ENCODE measurements around the gene C1QTNF3.
A peak's percentile ranks its signal among the peaks of the same experiment; 100 is the strongest.
"Not testable (repeated sequence)": the region's sequence is repeated elsewhere in the genome, so short reads cannot be mapped to it uniquely, and the experiment has no call there.

The C1QTNF3 gene

DNA sequence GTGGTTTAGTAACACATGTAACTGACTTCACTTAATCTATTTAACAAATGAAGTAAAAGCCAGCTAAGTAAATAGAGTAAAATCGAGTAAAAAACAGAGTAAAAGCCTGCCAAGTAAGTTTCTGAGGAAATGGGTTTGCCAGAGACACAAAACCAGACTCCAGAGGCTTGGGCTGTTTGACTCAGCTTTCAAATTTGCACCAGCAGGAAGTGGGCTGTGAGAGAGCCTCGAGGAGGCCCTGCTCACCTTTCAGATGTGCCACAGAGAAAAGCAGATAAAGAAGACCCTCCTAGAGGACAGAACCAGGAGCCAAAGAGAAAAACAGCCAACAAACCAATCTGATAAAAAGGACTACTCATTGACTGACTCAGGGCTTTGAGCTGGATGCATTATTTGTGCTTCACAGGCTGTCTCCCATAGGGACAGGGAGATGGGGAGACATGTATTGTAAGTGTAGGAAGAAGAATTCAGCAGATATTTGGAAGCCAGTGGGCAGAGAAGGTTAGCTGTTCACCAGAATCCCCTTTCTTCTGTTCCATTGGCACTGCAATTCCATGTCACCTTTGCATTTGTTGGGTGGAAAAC is 20.8 kb downstream of the C1QTNF3 start:
- DNase-seq (ENCODE audit: low read depth, low spot score) = no peak

DNA sequence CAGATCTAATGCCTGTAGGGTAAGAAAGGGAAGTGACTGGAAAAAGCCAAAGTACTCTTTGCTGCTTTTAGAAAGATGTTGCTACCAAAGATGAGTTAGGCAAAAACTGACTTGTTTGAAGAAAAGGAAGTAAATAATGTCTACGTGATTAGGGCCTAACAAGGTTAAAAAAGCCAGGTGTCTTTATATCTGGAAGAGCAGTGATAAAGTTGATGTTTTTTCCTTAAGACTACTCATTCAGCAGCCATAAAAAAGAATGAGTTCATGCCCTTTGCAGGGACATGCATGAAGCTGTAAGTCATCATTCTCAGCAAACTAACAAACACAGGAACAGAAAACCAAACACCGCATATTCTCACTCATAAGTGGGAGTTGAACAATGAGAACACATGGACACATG is 21.7 kb downstream of the C1QTNF3 start:
- DNase-seq (ENCODE audit: low read depth, low spot score) = no peak

DNA sequence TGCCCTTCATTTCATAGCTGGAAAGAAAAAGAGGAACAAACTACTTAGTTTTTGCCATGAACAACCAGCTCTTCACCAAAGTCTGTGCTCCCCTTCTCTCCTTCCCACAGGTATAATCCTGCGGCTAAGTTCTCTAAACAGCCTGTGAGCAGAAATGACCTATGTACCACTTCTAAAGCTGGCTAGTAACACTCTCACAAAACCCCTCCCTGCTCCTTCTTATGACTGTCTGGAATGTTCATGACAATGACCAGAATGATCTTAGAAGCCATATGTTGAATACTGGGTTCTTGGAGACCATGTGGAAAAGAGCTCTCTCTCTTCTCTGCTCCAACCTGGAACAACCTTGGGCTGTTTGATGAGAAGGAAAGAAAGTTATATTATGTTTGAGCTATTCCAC is 22.3 kb downstream of the C1QTNF3 start:
- DNase-seq (ENCODE audit: low read depth, low spot score) = no peak

DNA sequence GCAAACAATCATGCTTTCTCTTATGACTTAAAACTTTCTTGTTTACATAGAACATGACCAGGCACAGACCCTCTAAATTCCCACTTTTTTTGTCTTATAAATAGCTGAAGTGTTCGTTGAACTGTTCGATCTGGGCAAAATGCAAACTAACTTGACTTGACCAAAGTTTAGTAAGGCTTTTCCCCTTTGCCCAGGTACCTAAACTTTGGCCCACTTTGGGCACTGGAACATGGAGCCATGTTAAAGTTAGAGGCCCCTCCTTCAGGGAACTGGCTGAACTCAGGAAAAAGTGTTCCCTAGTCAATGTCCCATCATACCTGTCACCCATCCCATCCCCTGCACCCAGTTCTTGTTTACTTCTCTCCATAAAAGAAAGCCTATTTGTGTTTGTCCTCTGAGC is 25.8 kb downstream of the C1QTNF3 start:
- DNase-seq (ENCODE audit: low read depth, low spot score) = no peak

DNA sequence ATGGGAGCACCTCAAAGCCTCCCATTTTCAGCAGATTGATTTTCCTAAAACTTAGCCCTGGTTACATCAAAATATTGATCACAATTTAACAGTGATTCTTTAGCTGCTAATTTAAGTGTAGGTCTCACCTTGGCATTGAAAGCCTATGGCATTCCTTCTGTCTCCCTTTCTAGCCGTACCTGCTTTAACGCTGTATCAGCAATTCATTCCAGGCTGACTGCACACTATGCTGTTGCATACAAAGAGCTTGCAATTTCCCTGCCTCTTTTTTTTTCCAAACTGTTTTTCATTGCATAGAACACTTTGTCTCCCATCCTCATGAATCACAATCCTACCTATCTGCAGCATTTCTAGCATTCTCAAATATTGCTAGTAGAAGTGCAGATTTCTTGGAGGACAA is 26.3 kb downstream of the C1QTNF3 start:
- DNase-seq (ENCODE audit: low read depth, low spot score) = no peak

DNA sequence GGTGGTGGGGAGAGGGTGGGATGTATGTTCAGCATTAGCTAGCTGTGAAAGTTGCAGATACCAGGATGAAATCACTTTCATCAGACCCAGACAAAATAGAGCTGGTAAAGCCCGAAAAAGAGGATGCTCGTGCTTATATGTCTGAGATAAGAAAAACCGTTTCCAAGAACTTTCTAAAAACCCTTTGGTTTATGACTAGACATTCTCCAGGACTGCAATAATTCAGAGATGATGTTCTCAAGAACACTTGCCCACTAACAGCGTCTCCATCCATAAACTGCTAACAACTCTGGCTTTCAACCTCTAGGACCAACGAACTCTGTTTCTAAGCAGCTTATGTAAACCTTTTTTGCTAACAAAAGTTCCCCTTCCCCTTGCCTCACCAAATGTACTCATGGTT is 26.8 kb downstream of the C1QTNF3 start:
- DNase-seq (ENCODE audit: low read depth, low spot score) = no peak

DNA sequence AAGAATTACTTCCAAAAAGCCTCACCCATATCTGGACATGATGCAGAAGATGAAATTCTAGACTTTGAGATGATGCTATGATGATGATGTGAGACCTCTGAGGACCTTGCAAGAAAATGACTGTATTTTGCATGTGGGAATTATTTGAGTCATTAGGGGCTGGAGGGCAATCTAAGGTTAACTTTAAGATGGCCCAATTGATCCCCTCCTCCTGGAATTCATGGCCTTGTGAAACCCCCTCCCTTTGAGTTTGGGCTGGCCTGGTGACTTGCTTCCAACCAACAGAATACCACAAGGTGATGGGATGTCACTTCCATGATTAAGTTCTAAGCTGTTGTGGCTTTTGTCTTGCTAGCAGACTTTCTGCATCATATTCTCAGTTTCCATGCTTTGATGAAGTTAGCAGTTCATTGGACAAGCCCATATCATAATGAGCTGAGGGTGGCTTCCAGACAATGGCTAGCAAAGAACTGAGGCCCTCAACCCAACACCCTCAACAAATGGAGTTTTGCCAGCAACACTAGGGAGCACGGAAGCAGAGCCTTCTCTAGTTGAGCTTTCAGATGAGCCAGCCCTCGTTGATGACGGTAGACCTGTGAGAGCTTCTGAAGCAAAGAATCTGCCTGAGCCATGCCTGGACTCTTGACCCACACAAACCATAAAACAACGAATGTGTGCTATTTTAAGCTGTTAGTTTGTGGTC is 27.7 kb downstream of the C1QTNF3 start:
- no peak for DNase-seq (ENCODE audit: low read depth, low spot score)

DNA sequence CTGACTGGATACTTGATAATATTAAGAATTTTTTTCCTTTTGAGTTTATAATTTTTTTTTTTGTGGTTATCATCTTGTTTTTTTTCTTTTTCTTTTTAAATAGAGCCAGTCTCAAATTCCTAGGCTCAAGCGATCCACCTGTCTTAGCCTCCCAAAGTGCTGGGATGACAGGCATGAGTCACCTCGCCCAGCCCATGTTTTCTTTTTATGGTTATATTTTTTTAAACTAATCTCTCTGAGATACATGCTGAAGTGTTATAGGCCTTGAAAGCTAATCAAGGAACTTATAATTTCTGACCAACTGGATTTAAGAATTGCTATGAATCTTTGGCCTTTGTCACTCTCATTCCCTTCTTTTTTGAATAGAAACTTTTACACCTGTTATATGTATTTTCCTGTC is 28.4 kb downstream of the C1QTNF3 start:
- DNase-seq (ENCODE audit: low read depth, low spot score) = no peak

DNA sequence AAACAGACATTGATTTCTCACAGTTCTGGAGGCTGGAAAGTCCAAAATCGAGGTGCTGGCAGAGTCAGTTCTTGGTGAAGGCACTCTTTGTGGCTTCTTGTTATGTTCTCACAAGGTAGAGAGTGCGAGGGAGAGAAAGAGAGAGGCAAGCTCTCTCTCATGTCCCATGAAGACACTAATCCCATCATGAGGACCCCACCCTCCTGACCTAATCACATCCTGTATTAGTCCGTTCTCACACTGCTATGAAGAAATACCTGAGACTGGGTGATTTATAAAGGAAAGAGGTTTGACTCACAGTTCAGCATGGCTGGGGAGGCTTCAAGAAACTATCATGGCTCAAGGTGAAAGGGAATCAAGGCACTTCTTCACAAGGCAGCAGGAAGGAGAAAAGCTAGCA is 29.5 kb downstream of the C1QTNF3 start:
- no peak for DNase-seq (ENCODE audit: low read depth, low spot score)

DNA sequence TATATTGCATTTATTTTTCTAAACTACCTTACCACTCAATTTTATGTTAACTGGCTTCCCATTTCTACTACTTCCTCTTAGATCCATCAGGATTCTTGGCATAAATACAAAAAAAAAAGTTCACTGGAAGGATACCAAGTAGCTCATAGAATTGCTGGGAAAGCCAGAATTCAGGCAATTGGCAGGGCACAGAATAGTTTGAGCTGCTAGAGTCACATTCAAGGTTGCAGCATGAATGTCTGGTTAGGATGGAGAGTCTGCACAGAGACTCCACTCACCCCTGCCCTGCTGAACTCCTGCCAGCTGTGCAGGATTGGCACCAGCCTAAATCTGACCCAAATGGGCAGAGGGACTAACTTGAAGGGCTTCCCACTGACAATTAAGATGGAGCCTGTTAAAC is 30.2 kb downstream of the C1QTNF3 start:
- DNase-seq (ENCODE audit: low read depth, low spot score) = no peak

DNA sequence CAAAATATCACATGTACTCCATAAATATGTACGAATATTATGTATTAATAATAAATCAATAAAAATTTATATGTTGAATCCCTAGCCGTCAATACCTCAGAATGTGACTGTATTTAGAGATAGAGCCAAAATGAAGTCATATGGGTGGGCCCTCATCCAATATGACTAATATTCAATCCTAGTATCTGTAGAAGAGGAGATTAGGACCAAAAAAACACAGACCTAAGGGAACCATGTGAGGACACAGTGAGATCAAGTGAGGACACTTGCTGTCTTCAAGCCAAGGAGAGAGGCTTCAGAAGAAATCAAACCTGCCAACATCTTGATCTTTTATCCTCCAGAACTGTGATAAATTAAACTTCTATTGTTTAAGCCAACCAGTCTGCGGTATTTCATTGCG is 31.5 kb downstream of the C1QTNF3 start:
- no peak for DNase-seq (ENCODE audit: low read depth, low spot score)

DNA sequence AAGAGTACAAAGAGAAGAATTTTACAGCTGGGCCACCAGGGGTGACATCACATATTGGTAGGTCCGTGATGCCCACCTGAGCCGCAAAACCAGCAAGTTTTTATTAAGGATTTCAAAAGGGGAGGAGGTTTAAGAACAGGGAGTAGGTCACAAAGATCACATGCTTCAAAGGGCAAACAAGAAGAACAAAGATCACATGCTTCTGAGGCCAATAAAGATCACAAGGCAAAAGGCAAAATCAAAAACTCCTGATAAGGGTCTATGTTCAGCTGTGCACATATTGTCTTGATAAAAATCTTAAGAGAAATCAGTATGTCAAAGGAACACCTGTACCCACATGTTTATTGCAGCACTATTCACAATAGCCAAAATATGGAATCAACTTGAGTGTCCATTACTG is 32.9 kb downstream of the C1QTNF3 start:
- DNase-seq (ENCODE audit: low read depth, low spot score) = not testable (repeated sequence)

DNA sequence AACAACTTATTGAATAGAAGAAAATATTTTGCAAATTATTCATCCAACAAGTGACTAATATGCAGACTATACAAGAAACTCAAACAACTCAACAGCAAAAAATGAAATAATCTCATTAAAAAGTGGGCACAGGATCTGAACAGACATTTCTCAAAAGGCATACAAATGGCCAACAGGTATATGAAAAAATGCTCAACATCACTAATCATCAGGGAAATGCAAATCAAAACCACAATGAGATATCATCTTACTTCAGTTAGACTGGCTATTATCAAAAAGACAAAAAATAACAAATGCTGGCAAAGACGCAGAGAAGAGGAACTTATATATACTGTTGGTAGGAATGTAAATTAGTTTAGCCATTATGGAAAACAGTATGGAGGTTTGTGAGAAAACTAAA is 33.4 kb downstream of the C1QTNF3 start:
- no peak for DNase-seq (ENCODE audit: low read depth, low spot score)

DNA sequence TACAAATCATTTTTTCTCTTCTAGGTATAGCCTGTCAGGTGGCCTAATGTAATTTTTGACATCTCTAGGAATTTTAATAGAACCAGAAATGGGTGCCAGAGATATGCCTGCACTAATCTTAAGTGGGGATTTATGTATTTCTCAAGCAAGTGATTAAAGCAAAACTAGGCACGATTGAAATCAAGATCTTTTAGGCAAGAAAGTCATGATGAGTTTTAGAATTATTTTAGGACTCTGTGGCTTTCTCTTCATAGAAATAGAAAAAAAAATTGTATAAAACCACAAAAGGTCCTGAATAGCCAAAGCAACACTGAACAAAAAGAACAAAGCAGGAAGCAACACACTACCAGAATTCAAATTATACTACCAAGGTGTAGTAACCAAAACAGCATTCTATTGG is 34.2 kb downstream of the C1QTNF3 start:
- DNase-seq (ENCODE audit: low read depth, low spot score) = no peak

DNA sequence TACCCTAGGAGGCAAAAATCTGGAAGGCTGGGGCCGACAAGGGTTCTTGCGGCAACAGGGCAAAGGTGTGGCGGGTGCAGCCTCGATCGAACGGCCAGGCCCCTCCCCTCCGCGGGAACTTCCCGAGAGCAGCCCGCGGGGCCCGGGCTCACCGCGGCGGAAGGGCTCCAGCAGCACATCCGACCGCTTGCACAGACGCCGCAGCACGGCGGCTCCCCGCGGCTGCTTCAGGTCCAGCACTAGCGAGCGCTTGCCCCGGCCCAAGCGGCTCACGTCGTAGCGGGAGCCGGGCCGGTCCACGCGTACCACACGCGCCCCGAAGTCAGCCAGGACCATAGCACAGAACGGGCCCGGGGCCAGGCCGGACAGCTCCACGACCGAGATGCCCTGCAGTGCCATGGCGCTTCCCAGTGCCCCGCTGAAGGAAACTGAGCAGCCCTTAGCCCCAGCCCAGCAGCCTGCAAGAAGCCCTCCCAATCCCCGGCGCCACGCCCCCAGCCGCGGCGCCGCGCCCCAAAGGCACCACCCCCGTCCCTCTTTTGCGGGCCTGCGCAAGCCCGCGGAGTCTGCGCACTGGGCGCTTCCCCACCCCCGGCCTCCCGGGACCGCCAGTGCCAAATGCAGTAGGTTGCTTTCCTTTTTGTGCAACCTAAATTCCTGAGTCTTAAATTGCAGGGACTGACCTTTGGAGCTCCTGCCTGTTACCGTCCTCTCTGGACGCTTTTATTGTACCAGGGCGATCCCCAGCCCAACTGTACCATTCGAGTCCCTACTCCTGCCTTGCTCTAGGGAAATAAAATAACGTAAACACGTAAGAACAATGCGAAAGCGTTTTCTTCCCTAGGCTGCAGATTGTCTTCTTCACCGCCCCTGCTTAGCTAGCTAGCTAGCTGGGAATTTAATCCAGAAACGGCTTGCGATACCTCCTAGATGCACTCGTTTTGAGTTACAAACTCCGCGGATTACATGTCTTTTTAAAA is 35.1 kb downstream of the C1QTNF3 start, which contains the start of gene AMACR:
TSS of gene AMACR (minus strand) at position 430 of the 980 bp plus-strand sequence. CDS start at position 399, 31 bp downstream.
- DNase-seq (ENCODE audit: low read depth, low spot score) = peak; percentile 70

DNA sequence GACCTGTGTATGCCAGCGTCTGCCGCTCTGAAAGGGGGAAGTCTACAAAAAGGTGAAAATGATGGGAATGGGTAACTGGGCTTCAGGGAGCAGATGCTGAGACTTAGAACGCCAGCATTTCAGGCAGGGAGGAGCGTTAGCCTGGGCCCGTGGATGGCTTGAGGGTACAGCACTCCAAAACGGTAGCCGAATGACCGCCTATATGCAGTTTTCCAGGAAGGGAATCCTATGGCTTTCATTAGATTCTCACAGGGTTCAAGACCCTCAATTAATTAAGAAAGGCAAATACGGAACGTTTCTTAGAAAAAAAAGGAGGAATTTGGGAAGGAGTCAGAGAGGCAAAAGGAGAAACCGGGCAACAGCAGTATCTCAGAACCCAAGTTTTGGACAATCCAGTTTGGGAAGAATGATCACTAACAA is 35.8 kb downstream of the C1QTNF3 start:
- DNase-seq (ENCODE audit: low read depth, low spot score) = no peak

DNA sequence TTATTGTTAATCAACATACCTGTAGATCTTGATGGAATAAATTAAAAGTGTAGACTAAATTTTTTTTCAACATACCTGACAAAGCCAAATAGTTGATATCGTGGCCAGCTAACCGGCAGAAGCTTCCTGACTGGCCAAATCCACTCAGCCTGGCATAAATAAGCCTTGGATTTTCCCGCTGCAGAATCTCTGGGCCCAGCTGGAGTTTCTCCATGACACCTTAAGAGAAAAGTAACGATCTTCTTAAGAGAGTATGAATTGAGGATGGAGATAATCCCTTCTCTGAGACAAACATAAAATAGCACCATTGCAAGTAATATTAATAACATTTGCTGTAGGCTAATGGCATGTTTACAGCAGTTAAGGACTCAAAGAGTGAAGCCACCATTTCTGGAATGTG is 37.3 kb downstream of the C1QTNF3 start:
- no peak for DNase-seq (ENCODE audit: low read depth, low spot score)

DNA sequence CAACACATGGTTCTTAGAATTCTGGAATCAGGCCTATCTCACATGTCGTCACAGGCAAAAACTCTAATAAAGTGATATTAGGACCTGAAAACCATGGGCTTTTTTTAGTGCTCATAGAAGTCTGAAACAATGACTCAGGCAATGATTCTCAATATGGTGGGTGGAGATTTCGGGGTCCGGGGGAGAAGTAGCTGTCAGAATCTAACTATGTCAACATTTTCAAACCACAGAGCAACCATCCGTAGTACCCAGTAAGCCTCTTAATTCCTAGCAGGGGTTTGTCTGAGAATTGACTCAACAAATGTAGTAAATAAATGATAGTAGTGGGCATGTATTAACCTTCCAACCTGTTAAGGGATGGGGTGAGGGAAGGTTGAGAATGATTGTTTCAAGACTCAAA is 37.8 kb downstream of the C1QTNF3 start:
- DNase-seq (ENCODE audit: low read depth, low spot score) = no peak

DNA sequence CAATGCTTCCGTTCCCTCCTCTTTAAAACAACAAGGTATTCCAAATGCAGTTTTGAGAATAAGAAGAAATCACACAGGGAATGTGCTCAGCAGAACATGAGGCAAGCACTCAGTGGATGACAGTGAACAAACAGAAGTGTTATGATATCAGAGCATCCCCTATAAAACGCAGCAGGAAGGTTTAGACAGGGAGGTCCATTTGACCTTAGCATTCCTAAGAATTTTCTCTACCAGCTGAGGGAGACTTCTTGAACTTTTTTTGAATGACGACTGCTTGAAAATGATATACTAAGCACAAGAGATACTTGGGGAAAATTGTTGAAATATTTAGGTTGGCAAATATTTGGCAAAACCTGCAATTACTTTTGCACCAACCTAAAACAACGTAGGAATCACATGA is 39.1 kb downstream of the C1QTNF3 start:
- DNase-seq (ENCODE audit: low read depth, low spot score) = no peak

DNA sequence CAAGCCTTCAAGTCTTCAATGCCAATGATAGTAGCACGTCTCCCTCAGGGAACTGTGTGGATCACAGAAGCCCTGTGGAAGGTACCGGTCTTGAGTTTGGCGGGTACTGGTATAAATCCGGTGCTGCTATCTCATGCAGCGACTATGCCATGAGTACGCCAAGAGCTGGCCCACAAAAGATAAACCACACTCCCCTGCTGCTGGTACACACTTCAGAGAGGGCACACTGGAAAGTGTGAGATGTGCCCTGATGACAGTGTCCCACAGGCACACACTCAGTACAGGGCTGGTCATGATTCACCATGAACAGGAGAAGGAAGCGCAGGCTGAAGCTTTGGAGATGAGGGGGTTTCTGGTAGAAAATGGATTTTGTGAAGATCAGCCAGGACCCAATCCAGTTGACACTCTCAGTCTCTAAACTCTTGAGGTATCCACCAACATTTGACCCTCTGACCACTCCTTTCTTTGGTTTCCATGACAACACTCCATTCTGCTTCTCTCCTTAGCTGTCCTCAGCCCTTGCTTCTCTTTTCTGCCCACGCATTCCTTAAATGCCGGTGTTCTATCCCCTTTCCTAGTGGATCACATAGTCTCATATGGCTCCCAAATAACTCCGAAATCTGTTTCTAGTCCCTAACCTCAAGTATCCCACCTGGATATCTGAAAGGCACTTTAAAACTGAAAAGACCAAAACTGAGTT is 40.2 kb downstream of the C1QTNF3 start:
- no peak for DNase-seq (ENCODE audit: low read depth, low spot score)

DNA sequence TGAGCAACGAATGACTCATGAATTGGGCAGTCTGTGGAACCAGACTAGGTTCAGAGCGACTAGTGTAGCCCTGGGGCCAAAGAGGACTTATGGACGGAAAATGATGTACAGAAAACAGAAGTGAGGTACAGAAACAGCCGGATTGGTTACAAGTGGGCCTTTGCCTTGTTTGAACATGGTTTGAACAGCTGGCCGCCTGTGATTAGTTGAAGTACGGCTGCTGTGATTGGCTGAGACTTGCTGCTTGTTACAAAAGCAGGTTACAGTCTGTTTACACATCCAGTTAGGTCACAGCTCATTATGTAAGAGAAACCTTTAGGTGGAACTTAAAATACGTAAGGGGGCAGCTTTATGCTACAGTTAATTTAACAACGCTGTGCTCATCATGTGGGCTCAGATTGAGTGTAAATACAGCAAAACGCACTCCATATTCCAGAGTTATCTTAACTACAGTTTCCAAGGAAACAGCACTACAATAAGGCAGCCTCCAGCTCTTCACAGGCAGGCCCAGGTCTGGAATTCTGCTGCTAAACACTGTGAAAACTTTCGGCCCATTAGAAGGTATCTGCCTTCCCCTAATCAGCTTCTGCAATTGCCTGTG is 41.7 kb downstream of the C1QTNF3 start:
- no peak for DNase-seq (ENCODE audit: low read depth, low spot score)
